OCI-LY1 (cell line): ENCODE data around the gene KIAA1755.

Experiments
- H2AFZ ChIP-seq: fragments of 200-600 bp; sonication (generic), shearing (Covaris generic); 2 replicates; pipeline ENCODE4 v1.6.0; 2014; ENCODE audit warnings: antibody characterized with exemption, mild to moderate bottlenecking, low read length
- H3F3A ChIP-seq: fragments of 200-600 bp; sonication (generic), shearing (Covaris generic); 2 replicates; pipeline ENCODE4 v1.6.0; 2014; ENCODE audit warnings: mild to moderate bottlenecking, antibody characterized with exemption, low read length, moderate library complexity; ENCODE audit not compliant: insufficient read depth
- H3K27ac ChIP-seq: fragments of 200-600 bp; sonication (generic); 2 replicates; pipeline ENCODE4 v1.5.1; 2014; ENCODE audit warnings: low read length, mixed run types, mild to moderate bottlenecking, low read depth; ENCODE audit not compliant: poor library complexity, severe bottlenecking
- H3K27me3 ChIP-seq: fragments of 200-600 bp; sonication (generic); 2 replicates; pipeline ENCODE4 v1.6.0; 2014; ENCODE audit warnings: antibody characterized with exemption, mild to moderate bottlenecking, low read length, moderate library complexity; ENCODE audit not compliant: insufficient read depth
- H3K36me3 ChIP-seq: fragments of 200-600 bp; sonication (generic); 2 replicates; pipeline ENCODE4 v1.6.1; 2014; ENCODE audit warnings: mild to moderate bottlenecking, antibody characterized with exemption, low read length, moderate library complexity, mixed read lengths; ENCODE audit not compliant: insufficient read depth
- H3K4me1 ChIP-seq: fragments of 200-600 bp; sonication (generic); 2 replicates; pipeline ENCODE4 v1.5.1; 2014; ENCODE audit warnings: mild to moderate bottlenecking, low read length, moderate library complexity; ENCODE audit not compliant: insufficient read depth, severe bottlenecking
- H3K4me2 ChIP-seq: fragments of 200-600 bp; sonication (generic), shearing (Covaris generic); 2 replicates; pipeline ENCODE4 v1.6.1; 2014; ENCODE audit warnings: low read length
- H3K4me3 ChIP-seq: fragments of 200-600 bp; sonication (generic); 2 replicates; pipeline ENCODE4 v1.5.1; 2014; ENCODE audit warnings: low read length, low read depth, mild to moderate bottlenecking, mixed read lengths; ENCODE audit not compliant: poor library complexity, severe bottlenecking
- H3K79me2 ChIP-seq: fragments of 200-600 bp; shearing (Covaris generic); 2 replicates; pipeline ENCODE4 v1.6.1; 2016; ENCODE audit warnings: mixed run types, low read length, mixed read lengths; ENCODE audit not compliant: insufficient read depth
- H3K9ac ChIP-seq: fragments of 200-600 bp; sonication (generic), shearing (Covaris generic); 2 replicates; pipeline ENCODE4 v1.6.1; 2014; ENCODE audit warnings: mild to moderate bottlenecking, low read length, mixed read lengths
- H3K9me2 ChIP-seq: fragments of 200-600 bp; sonication (generic), shearing (Covaris generic); 2 replicates; pipeline ENCODE4 v1.6.1; 2014; ENCODE audit warnings: low read depth, mild to moderate bottlenecking, low read length, mixed read lengths
- H3K9me3 ChIP-seq: fragments of 200-600 bp; shearing (Covaris generic); 2 replicates; pipeline ENCODE4 v1.6.1; 2014; ENCODE audit warnings: low read length, mixed read lengths
- H4K20me1 ChIP-seq: fragments of 200-600 bp; sonication (generic), shearing (Covaris generic); 2 replicates; pipeline ENCODE4 v1.6.0; 2016; ENCODE audit warnings: mild to moderate bottlenecking, low read length; ENCODE audit not compliant: insufficient read depth
- EZH2 ChIP-seq: fragments of 200-600 bp; sonication (generic), shearing (Covaris generic); IDR thresholded peaks from 2 replicates; pipeline ENCODE4 v1.8.0; 2017; ENCODE audit warnings: borderline replicate concordance, mixed run types, mild to moderate bottlenecking, antibody characterized with exemption, low read length, moderate library complexity, mixed read lengths
- TF ChIP-seq, protein P1 (sequence below): fragments of 200-600 bp; sonication (generic), shearing (Covaris generic); IDR thresholded peaks from 2 replicates; pipeline ENCODE4 v1.5.1; 2017; ENCODE audit warnings: mild to moderate bottlenecking, antibody characterized with exemption, low read length, moderate library complexity, mixed read lengths

The KIAA1755 gene

GRCh38 chr20:38186788-38187221, 73.7 kb downstream of the KIAA1755 start:
- Histone ChIP-seq H2AFZ (no peak overlapping the region), H3K36me3 (no peaks in the 10 kb centered on the region), H3F3A (no peaks in the 10 kb centered on the region), H3K4me2 (no peak overlapping the region), H3K79me2 (no peaks in the 10 kb centered on the region), H3K9me3 (no peaks in the 10 kb centered on the region), H3K4me1 (no peaks in the 10 kb centered on the region), H3K9ac (no peak overlapping the region), H3K27ac (no peak overlapping the region), H3K27me3 (no peaks in the 10 kb centered on the region), H3K9me2 (no peaks in the 10 kb centered on the region), H4K20me1 (no peaks in the 10 kb centered on the region), H3K4me3 (no peak overlapping the region)
- no peak for TF ChIP-seq EZH2
- TF ChIP-seq, protein P1, sequence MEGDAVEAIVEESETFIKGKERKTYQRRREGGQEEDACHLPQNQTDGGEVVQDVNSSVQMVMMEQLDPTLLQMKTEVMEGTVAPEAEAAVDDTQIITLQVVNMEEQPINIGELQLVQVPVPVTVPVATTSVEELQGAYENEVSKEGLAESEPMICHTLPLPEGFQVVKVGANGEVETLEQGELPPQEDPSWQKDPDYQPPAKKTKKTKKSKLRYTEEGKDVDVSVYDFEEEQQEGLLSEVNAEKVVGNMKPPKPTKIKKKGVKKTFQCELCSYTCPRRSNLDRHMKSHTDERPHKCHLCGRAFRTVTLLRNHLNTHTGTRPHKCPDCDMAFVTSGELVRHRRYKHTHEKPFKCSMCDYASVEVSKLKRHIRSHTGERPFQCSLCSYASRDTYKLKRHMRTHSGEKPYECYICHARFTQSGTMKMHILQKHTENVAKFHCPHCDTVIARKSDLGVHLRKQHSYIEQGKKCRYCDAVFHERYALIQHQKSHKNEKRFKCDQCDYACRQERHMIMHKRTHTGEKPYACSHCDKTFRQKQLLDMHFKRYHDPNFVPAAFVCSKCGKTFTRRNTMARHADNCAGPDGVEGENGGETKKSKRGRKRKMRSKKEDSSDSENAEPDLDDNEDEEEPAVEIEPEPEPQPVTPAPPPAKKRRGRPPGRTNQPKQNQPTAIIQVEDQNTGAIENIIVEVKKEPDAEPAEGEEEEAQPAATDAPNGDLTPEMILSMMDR: no peak

DNA sequence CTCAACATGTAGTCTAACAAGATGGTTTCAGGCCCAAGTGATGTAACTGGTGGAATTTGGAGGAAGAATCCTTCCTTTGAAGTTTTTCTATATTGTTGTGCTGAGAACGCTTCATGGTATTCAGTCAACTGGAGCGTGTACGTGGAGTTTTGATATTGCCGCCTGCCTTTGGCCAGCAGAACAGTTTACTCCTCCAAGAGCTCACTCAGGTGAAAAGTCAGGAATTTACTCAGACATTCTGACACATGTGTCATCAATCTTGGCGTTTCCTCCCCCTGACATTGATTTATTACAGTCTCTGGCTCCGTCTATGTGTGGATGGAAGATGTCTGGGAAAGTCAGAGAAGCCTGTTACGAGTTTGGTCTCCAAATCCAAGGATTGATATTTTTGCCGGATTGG, 76.4 kb downstream of the KIAA1755 start:
- Histone ChIP-seq H3K79me2 (no peaks in the 10 kb centered on the region), H4K20me1 (no peaks in the 10 kb centered on the region), H3K4me1 (no peaks in the 10 kb centered on the region), H3K9me3 (no peaks in the 10 kb centered on the region), H3K4me3 (no peak overlapping the region), H3K27me3 (no peaks in the 10 kb centered on the region), H2AFZ (no peak overlapping the region), H3K4me2 (no peak overlapping the region), H3K27ac (no peak overlapping the region), H3F3A (no peaks in the 10 kb centered on the region), H3K9me2 (no peaks in the 10 kb centered on the region), H3K9ac (no peak overlapping the region), H3K36me3 (no peaks in the 10 kb centered on the region)
- TF ChIP-seq, protein P1: no peak
- no peak for TF ChIP-seq EZH2

DNA sequence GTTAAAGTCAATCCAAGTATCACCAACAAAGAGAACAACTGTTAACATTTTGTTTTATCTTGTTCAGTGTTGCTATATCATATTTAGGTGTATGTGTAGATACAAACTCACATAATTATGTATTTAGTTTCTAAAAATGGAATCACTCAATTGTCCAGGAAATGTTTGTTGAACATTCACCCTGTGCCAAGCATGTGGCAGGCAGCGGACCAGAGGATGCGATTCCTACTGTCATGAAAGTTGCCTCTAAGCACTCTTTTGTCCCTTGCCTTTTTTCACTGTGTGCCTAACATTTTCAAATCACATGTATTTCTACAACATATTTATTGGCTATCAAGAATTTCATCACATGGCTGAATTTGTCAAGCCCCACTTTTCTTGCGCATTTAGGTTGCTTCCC, 78.6 kb downstream of the KIAA1755 start:
- H3K4me2 ChIP-seq: no peak overlapping the region

More for the DNA sequence above, 78.6 kb downstream of the KIAA1755 start:
- Histone ChIP-seq H3F3A (no peaks in the 10 kb centered on the region), H3K9ac (no peak overlapping the region), H3K27ac (no peak overlapping the region), H3K9me3 (no peaks in the 10 kb centered on the region), H3K9me2 (no peaks in the 10 kb centered on the region), H4K20me1 (no peaks in the 10 kb centered on the region), H3K36me3 (no peaks in the 10 kb centered on the region), H2AFZ (no peak overlapping the region), H3K79me2 (no peaks in the 10 kb centered on the region), H3K27me3 (no peaks in the 10 kb centered on the region), H3K4me3 (no peak overlapping the region), H3K4me1 (no peaks in the 10 kb centered on the region)
- TF ChIP-seq, protein P1: no peak
- no peak for TF ChIP-seq EZH2
